Body of pancreas (tissue), 4 donors: ENCODE results near the gene CCNDBP1.

Experiments used
- CTCF ChIP-seq, 7 experiments: fragments of 450-650 bp in 4 of 7; fragments of 200-600 bp in 3 of 7; sonication (generic) in 3 of 7; IDR thresholded peaks; one replicate each; pipeline ENCODE4 v1.5.1; 2016 to 2019; ENCODE audit warnings: antibody characterized with exemption in 7 of 7
- POLR2A ChIP-seq, 3 donors: fragments of 450-650 bp; IDR thresholded peaks; one replicate each; pipeline ENCODE4 v1.6.1; 2016; ENCODE audit warnings: antibody characterized with exemption in 3 of 3, mild to moderate bottlenecking in 2 of 3

GRCh38 chr15:43169888-43170287, 15.3 kb upstream of the CCNDBP1 start:
- no peak for TF ChIP-seq POLR2A (IDR thresholded peaks at IDR 0.05)
- TF ChIP-seq CTCF (IDR thresholded peaks at IDR 0.05): no peak
